Suprapubic skin (tissue), 4 donors: Measurements from ENCODE around the gene FKBP7. TPM values are rescaled to one million over a fixed set of nuclear protein-coding genes. Genes with fewer than 3 reads are reported as not detected.
"Not testable (repeated sequence)": the region's sequence is repeated elsewhere in the genome, so short reads cannot be mapped to it uniquely, and the experiment has no call there.

Source experiments
- DNase-seq, 2 donors: peaks; one replicate each; pipeline ENCODE4 v3.0.0-alpha.2; 2019; ENCODE audit warnings: low spot score in 2 of 2
- H3K27ac ChIP-seq: fragments of 200-600 bp; sonication (generic); one replicate; pipeline ENCODE4 v1.5.1; 2019
- H3K27me3 ChIP-seq: fragments of 200-600 bp; sonication (generic); one replicate; pipeline ENCODE4 v1.5.1; 2019
- H3K36me3 ChIP-seq: fragments of 200-600 bp; sonication (generic); one replicate; pipeline ENCODE4 v1.5.1; 2019
- H3K4me1 ChIP-seq: fragments of 200-600 bp; sonication (generic); one replicate; pipeline ENCODE4 v1.5.1; 2019
- H3K4me3 ChIP-seq: fragments of 200-600 bp; sonication (generic); one replicate; pipeline ENCODE4 v1.5.1; 2019; ENCODE audit warnings: mild to moderate bottlenecking
- H3K9me3 ChIP-seq: fragments of 200-600 bp; sonication (generic); one replicate; pipeline ENCODE4 v1.5.1; 2019
- EP300 ChIP-seq: sonication (generic); formaldehyde crosslinking; IDR thresholded peaks from one replicate; pipeline ENCODE4 v1.6.1; 2017; ENCODE audit warnings: antibody characterized with exemption
- POLR2A ChIP-seq, 2 donors: fragments of 450-650 bp; IDR thresholded peaks; one replicate each; pipeline ENCODE4 v1.6.1; 2017; ENCODE audit warnings: antibody characterized with exemption in 2 of 2, mild to moderate bottlenecking in 2 of 2, moderate library complexity in 2 of 2
- POLR2AphosphoS5 ChIP-seq, 3 donors: sonication (generic); formaldehyde crosslinking; IDR thresholded peaks; one replicate each; pipeline ENCODE4 v1.6.1; 2017; ENCODE audit warnings: antibody characterized with exemption in 3 of 3
- WGBS: methylation state at CpG from one replicate; pipeline ENCODE4 v1.1.5; 2018; 5-methylcytosine and 5-hydroxymethylcytosine counted together
- total RNA-seq, 4 donors: library from RNA; depleted of rRNA; stranded (reverse); fragments of >200 nt; gene quantifications; one replicate each; pipeline ENCODE4 v1.1.0, GENCODE V29; 2016
- TF ChIP-seq, protein P1 (sequence below), 2 donors: fragments of 200-600 bp in 1 of 2; fragments of 450-650 bp in 1 of 2; sonication (generic) in 1 of 2; IDR thresholded peaks; one replicate each; pipeline ENCODE4 v1.5.1; 2016 to 2019; ENCODE audit warnings: antibody characterized with exemption in 2 of 2, mild to moderate bottlenecking in 1 of 2, moderate library complexity in 1 of 2

FKBP7 gene
- total RNA-seq, 4 donors from 2014 or later: 1.5 to 3.9 (median 2.8) TPM

DNA sequence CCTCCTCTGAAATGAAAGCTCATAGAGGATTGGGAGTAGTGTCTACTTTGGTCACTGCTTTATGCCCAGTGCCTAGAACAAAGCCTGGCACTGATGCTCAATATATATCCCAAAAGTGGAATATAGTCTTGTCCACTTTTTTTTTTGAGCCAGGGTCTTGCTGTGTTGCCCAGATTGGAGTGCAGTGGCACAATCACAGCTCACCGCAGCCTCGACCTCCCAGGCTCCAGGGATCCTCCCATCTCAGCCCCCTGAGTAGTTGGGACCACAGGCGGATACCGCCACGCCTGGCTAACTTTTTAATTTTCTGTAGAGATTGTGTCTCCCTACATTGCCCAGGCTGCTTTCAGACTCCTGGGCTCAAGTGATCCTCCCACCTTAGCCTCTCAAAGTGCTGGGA lies 3.8 kb downstream of the FKBP7 start:
- WGBS: 92% methylated on average over 5 of the region's 5 CpGs
- H3K27me3 ChIP-seq: no peaks in the 10 kb centered on the region
- no peak for DNase-seq
- H3K4me3 ChIP-seq: no peak overlapping the region
- H3K27ac ChIP-seq: no peak overlapping the region
- H3K9me3 ChIP-seq: no peaks in the 10 kb centered on the region
- TF ChIP-seq EP300 (no peak), POLR2AphosphoS5 (IDR thresholded peaks at IDR 0.05) (no peak), POLR2A (IDR thresholded peaks at IDR 0.05) (no peak)
- TF ChIP-seq, protein P1, sequence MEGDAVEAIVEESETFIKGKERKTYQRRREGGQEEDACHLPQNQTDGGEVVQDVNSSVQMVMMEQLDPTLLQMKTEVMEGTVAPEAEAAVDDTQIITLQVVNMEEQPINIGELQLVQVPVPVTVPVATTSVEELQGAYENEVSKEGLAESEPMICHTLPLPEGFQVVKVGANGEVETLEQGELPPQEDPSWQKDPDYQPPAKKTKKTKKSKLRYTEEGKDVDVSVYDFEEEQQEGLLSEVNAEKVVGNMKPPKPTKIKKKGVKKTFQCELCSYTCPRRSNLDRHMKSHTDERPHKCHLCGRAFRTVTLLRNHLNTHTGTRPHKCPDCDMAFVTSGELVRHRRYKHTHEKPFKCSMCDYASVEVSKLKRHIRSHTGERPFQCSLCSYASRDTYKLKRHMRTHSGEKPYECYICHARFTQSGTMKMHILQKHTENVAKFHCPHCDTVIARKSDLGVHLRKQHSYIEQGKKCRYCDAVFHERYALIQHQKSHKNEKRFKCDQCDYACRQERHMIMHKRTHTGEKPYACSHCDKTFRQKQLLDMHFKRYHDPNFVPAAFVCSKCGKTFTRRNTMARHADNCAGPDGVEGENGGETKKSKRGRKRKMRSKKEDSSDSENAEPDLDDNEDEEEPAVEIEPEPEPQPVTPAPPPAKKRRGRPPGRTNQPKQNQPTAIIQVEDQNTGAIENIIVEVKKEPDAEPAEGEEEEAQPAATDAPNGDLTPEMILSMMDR (IDR thresholded peaks at IDR 0.05): no peak
- H3K4me1 ChIP-seq: peaks cover 12% of the 10 kb centered on the region
- no peaks in the 10 kb centered on the region for H3K36me3 ChIP-seq

DNA sequence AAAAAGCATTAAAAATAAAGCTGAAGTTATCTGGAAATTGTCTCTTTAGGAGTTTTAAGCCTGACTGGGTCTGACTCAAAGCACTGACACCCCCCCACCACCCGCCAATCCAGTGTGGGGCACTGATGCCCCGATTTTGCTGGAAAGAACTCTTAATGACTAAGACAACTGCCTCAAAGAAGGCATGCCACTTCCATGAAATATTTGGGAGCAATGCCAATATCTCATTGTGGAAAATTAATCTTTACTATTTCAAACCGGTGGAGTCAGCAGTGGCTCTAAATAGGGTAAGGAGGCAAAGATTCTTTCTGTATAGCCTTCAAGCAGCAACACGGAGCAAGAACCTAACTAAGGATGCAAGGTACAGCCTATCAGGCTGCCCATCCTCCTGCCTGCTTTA lies 4.5 kb downstream of the FKBP7 start:
- no peak for DNase-seq
- H3K36me3 ChIP-seq: no peaks in the 10 kb centered on the region
- 37% methylated on average over 4 of the region's 4 CpGs for WGBS
- no peak overlapping the region for H3K27ac ChIP-seq
- TF ChIP-seq EP300: no peak
- peaks cover 8% of the 10 kb centered on the region for H3K4me1 ChIP-seq
- H3K27me3 ChIP-seq: no peaks in the 10 kb centered on the region
- H3K4me3 ChIP-seq: no peak overlapping the region
- no peaks in the 10 kb centered on the region for H3K9me3 ChIP-seq

DNA sequence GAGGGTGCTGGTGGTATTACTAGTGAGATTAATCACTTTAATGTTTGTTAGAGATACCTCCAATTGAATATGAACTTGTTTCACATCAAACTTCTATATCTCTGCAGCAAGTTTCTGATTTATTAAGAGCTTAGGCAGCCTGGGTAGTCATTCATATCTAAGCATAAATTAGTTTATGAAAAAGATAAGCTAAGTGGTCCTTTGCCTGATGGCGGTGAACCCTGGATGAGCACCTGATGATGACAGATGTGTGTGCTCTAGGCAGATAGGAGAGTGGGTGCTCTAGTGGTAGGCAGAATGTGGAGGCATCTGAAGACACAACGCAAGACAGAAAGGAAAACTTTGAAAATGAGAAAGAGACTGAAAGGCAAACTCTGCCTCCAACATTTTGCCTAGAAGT lies 5.0 kb downstream of the FKBP7 start:
- no peak for TF ChIP-seq POLR2AphosphoS5 (IDR thresholded peaks at IDR 0.05)
- TF ChIP-seq, protein P1 (IDR thresholded peaks at IDR 0.05): no peak
- no peak for TF ChIP-seq POLR2A (IDR thresholded peaks at IDR 0.05)
- TF ChIP-seq EP300: no peak
- Histone ChIP-seq H3K9me3 (no peaks in the 10 kb centered on the region), H3K36me3 (peaks cover 1% of the 10 kb centered on the region), H3K4me1 (peaks cover 8% of the 10 kb centered on the region), H3K4me3 (no peak overlapping the region), H3K27ac (no peak overlapping the region), H3K27me3 (no peaks in the 10 kb centered on the region)
- WGBS: 95% methylated on average over 2 of the region's 2 CpGs
- no peak for DNase-seq

DNA sequence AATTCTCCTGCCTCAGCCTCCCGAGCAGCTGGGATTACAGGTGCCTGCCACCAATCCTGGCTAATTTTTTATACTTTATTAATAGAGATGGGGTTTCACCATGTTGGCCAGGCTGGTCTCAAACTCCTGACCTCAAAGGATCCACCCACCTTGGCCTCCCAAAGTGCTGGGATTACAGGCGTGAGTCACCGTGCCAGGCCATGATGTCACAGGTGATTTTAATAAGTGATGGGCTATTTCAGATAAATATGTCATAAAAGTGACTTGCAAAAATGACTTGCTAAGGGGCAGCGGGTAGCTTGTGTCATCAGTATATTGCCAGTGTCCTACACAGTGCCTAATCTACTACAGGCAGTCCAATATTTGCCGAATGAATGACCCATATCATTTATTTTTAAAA lies 7.1 kb downstream of the FKBP7 start:
- WGBS: 96% methylated on average over 5 of the region's 5 CpGs
- not testable (repeated sequence) for DNase-seq

DNA sequence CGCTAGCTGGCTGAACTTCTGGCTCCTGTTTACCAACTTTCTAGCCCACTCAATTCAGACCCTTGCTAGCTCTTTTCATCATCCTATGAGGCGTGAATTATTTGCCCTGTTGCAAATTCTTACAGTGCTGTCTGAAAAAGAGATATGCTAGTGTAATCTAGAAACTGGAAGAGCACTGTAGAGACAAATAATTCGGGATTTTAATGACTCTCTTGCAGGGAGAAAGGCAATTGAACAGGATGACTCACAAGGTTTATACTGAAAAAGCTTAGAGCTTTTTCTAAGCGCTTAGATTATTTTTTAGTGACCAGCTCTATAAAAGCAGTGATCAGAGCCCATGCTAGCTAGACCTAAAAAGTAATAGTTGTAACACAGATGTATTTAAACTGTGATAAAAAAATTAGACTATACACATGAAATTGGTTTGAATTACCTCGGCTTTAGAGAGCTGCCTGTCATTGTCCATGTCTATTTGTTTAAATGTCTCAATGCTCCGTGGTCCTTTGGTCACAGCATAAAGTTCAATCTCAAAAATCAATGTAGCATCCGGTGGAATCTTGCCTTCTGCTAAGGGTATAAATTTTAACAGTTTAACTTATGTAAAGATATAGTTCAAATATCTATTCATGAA lies 9.1 kb downstream of the FKBP7 start:
- WGBS: 92% methylated on average over 7 of the region's 7 CpGs
- DNase-seq: no peak
- Histone ChIP-seq H3K4me1 (no peaks in the 10 kb centered on the region), H3K27me3 (no peaks in the 10 kb centered on the region), H3K27ac (no peak overlapping the region), H3K9me3 (no peaks in the 10 kb centered on the region), H3K4me3 (no peak overlapping the region), H3K36me3 (peaks cover 11% of the 10 kb centered on the region)
- TF ChIP-seq, protein P1 (IDR thresholded peaks at IDR 0.05): no peak
- no peak for TF ChIP-seq POLR2A (IDR thresholded peaks at IDR 0.05)
- no peak for TF ChIP-seq EP300
- no peak for TF ChIP-seq POLR2AphosphoS5 (IDR thresholded peaks at IDR 0.05)

More for the DNA sequence above, 7.1 kb downstream of the FKBP7 start:
- H3K4me1 ChIP-seq, H3K27me3 ChIP-seq, H3K27ac ChIP-seq, H3K4me3 ChIP-seq, H3K9me3 ChIP-seq: not testable (repeated sequence)
- H3K36me3 ChIP-seq: peaks cover 11% of the 10 kb centered on the region

DNA sequence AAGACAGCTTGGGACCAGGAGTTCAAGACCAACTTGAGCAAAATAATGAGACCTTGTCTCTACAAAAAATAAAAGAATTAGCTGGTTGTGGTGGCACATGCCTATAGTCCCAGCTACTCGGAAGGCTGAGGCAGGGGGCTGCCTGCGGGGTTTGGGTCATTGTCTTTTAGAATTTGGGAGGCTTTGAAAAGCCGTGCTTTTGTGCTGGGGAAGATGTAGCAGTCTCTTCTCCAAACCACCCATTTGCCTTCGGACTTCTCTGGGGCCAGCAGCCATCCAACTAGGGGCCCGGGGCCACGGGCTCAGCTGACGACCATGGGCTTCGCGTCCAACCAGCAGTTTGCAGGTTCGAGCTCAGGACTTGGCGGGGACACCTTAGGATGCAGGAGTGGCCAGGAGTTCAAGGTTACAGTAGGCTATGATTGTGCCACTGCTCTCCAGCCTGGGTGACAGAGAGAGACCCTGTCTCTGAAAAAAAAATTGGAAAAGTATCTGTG lies 21.0 kb downstream of the FKBP7 start:
- Histone ChIP-seq H3K36me3 (no peaks in the 10 kb centered on the region), H3K4me1 (peaks cover under 1% of the 10 kb centered on the region), H3K27me3 (no peaks in the 10 kb centered on the region), H3K27ac (no peak overlapping the region), H3K4me3 (no peak overlapping the region), H3K9me3 (no peaks in the 10 kb centered on the region)
- WGBS: 95% methylated on average over 11 of the region's 11 CpGs
- no peak for DNase-seq
- TF ChIP-seq POLR2A (IDR thresholded peaks at IDR 0.05): no peak
- TF ChIP-seq, protein P1 (IDR thresholded peaks at IDR 0.05): no peak
- TF ChIP-seq POLR2AphosphoS5 (IDR thresholded peaks at IDR 0.05): no peak
- TF ChIP-seq EP300: no peak
